NCI-H2107 treated with DMSO at 0.1 percent for 48 hours (cell line): ENCODE data around the gene WFS1.

Experiments
- DNase-seq: peaks from one replicate; lab custom pipeline; 2025; ENCODE audit not compliant: unreplicated experiment; lab: John Stamatoyannopoulos, UW

Gene WFS1

GRCh38 chr4:6269616-6270511 lies at the start of gene WFS1:
WFS1 (plus strand) TSS chr4:6269850; CDS start chr4:6277456, 7,606 bp downstream.
- DNase-seq: peak; percentile 77

DNA sequence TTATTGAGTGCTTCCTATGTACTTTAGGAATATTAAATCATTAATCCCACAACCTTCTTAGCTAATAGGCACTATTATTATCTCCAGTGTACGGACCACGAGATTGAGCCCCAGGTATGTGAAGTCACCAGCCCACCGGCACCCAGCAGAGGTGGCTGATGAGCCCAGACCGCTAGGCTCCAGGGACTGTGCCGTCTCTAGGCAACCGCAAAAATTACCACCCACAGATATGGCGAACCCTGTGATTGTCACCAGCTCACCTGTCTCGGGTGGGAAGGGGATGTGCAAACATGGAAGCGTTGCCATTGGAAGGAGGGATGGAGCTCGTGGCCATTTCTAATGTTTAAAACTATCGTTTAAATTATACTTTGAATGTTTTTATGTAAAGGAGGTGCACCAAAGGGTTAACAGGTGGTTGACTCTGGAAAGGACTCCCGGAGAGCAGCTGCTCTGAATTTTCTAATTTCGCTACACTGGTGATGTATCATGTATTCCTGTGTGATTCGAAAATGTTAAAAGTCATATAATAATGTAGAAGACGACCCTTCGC lies 48.3 kb upstream of the WFS1 start:
- no peak for DNase-seq

DNA sequence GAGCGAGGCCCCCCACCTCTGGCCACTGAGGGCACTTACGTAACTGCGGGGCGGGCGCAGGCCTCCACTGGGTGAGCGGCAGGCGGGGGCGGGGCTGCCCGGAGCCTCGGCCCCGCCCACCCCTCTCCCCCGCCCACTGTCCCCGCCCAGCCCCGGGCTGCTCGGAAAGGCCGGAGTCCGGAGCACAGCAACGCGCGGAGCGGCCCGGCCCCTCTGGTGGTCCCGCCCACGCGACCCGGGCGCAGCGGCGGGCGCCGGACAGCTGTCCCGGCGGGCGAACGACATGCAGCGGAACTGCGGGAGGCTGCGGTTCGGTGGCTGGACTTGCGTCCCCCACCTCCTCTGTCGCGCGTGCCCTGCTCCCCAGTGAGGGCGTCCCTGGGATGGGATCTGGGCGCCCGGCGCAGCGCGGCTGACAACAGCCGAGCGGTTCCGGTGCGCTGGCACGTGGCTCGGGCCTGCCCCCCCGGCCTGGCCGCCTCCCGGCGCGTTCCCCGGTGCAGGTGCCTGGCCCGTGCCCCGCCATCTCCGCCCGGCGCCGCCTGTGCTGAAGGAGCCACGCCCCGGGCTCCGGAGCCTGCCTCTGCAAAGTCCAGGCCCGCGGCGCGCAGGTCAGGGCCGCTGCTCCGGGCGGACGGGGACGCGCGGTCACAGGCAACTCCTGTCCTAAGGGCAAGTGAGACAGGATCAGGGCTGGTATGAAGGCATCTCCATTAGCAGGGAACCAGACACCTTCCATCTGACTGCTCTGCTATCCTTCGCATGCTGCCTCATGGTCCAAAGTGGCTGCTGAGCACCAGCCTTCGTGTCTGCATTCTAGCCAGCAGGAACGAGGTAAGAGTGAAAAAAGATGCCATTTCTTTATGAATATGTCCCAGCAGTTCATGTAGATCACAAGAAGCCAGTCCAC lies 47.5 kb upstream of the WFS1 start:
- DNase-seq: no peak

GRCh38 chr4:6222761-6223292 lies 46.8 kb upstream of the WFS1 start:
- no peak for DNase-seq

DNA sequence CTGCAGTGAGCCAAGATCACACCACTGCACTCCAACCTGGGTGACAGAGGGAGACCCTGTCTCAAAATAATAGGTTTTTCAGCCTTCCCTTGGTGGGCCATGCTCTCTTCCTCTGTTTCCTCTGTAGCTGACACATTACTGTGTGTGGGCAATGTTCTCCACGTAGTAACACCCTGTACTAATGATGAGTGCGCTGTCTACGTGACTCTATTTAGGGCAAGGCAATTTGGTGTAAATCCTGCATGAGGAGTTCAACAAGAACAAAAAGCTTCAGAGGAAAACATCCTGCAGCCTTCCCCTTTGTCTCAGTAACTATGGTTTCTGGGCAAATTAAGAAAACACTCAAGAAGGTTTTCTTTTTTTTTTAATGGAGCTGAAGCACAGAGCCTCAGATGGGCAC lies 44.9 kb upstream of the WFS1 start:
- no peak for DNase-seq

DNA sequence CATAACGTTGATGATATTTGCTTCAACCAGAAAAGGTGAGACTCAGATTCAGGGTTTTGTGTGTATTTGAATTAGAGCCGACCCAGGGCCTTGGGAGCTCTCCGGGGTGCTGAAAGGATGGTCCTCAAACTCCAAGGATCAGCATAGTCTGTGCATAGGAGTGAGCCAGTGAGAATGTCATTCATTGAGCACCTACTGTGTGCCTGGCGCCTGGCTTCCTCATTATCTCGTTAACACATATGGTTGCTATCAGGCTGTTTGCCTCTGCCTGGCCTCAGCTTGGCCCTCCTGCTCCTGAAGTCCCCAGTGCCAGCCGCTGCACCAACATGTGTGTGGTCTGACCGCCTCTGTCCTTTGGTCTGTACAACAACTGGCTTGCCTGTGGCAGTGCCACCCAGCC lies 44.2 kb upstream of the WFS1 start:
- DNase-seq: no peak

- DNase-seq: no peak
These were observed 43.1 kb upstream of the WFS1 start for GRCh38 chr4:6226506-6226905.

- no peak for DNase-seq
These were observed 42.1 kb upstream of the WFS1 start for GRCh38 chr4:6227412-6228157.

DNA sequence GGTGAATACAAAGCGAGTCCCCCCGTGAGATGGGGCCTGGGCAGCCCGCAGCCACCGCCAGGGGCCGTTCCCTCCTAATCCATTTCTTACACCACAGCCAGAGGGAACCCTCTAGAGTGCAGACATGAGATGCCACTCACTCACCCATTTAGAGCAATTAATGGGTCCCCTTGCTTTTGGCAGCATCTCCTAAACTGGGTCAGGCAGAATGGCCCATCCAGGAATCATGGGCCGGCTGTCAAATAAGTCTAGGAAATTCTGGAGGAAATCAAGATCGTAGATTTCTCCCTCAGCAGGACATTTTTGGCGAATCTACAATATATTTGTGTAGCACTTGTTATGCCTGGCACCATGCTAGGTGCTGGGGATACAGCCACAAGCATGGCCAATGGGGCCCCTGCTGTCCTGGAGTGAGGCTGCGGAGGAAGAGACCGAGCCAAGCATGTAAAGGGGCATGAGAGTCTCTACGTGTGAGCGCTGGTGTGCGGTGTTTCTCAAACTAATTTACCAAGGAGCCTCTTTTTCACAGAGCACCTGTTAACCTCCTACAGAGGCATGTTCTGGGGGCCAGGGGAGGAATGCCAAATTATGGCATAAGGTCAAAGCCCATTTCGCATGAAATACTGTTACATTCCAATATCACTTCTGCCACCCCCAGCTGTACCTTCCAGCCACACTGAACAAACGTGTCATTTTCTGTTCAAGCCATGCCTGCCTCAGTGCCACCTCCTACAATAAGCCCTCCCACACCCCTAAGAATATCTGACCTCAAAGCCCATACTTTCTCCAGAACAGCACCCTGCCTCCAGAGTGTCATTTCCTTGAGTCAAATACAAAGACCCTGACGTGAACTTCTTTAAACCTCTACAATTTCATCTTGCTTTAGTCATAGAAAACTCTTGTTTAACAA lies 41.2 kb upstream of the WFS1 start:
- DNase-seq: no peak

DNA sequence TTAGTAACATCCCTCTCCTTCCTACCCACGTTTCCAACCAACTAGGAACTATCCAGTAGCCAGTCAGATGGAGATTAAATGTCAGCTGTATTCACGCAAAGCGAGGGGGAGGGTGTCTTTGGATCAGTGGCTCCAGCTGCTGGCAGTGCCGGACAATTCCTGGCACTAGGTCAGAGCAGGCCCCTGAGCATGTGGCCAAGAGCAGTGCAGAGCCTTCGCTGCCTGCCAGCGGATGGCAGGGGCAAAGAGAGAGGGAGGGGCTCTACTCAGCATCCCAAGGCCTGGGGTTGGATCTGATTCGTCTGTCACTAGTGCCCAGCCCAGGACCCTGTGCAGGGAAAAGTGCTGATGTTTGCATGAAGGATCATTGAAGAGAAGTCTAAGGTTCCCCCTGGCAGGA lies 40.6 kb upstream of the WFS1 start:
- no peak for DNase-seq

DNA sequence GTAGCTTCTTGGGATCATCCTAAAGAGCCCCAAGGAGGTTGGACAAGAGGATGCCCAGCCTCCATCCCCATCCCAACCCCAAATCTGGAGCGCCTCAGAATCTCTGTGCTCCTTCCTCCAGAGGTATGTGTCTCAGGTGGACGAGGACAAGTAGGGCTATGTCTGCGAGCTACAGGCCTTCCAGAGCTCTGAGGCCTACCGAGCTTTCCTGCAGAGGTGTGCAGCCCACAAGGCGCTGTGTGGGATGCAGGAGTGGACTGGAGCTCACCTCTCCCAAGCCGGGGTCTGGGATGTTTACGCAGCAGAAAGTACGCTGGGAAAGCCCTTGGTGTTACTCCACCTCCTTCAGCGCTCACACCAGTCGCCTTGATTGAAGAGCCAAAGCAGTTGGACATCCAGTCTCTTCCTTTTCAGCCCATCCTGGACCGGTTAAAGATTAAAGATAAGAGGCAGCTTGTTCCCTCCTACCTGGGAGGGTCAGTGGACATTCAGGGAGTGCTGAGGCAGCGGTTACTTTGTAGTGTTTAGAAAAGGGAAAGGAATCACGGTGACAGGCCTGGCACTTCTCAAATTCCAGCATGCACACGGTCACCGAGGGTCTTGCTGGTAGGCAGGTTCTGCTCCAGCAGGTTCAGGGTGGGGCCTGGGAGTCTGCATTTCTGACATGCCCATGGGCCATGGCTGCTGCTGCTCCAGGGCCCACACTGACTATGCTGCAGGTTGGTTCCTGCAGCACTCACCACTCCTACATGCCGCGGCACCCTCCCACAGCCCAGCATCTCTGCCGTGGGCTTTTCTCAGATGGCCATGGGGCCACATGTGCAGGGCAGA lies 39.8 kb upstream of the WFS1 start:
- no peak for DNase-seq

GRCh38 chr4:6230502-6230785 lies 39.2 kb upstream of the WFS1 start:
- DNase-seq: no peak

- DNase-seq: no peak
These were observed 38.6 kb upstream of the WFS1 start for GRCh38 chr4:6230827-6231662.

DNA sequence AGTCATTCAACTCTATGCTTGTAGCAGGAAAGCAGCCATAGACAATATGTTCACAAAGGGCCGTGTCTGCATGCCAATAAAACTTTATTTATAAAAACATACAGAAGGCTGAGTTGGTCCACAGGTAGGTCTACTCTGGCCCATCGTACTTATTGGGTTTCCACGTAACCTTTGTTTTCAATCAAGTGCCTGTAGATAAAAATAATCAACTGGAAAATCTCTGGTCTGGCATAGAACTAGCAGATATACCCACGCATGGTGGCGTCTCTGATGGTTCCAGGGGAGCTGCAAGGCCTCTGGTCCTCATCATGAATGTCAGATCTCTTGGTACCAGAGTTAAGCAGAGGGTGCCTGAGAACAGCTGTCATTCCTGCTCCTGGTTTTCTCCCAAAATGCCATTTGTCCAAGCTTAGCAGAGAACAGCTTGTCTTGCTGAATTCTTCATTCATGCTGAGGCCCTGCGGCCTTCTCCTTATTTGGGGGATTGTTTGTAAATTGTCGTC lies 37.9 kb upstream of the WFS1 start:
- no peak for DNase-seq

DNA sequence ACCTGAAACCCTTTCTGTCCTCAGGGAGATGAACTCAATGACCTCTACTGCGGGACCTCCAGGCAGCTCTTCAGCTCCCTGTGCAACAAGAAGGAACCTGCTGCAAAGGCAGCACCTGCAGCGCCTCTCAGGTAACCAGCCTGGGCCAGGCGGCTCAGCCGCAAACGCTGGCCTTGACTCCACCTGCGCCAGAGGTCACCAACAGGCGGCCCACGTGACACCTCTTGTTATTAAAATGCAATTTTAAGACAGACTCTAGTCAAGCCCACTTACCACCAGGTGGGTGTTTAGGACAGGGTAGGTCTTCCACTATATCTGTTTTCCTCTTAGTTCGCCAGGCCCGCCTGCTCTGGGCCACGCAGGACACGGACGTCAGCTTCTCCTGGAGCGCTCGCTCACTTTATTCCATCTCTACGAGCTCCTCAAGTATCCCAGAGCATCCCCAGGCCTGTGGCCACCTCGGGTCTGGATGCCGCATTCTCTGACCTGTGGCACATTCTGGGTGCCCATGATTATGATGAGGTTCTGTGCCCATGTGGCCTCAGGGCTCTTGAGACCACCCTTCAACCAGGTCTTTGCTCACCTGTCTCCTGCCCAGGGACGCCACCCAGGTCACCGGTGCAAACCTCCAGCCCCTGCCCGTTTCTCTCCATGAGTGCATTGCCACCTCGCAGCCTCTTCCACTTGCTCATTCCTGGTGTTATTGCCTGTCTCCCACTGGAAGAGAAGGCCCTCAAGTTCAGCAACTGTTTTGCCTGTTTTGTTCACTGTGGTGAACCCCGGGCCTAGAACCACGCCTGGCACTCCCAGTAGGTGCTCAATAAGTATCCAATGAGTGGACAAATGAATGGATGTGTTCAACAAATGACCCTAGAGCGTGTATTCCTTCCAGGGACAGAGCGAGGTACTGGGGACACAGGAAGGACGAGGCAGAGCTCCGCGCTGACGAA lies 36.5 kb upstream of the WFS1 start:
- DNase-seq: no peak

DNA sequence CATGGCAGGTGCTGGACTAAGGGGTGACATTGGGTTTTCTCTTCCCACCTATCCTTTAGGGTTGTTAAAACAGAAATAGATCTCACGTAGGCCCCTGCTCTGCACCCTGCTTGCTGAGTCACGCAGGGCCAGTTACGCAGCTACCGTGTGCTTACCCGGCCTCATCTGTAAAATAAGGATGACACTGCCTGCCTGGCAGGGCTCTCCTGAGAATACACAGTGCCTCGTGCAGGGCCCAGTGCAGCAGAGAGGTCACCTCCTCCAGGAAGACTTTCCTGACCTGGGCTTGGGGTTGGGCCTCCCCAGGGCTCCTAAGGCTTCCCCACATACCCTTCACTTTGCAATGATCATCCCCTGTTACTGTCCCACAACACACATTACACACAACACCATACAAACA lies 35.7 kb upstream of the WFS1 start:
- no peak for DNase-seq

- DNase-seq: no peak
These were observed 34.6 kb upstream of the WFS1 start for GRCh38 chr4:6235012-6235411.
